ENCODE results near the gene MYO9A.

Gene MYO9A

GRCh38 chr15:72140088-72140487 is 22.1 kb upstream of the MYO9A start:
- Histone ChIP-seq H3K23ac (ENCODE audit: low read length) (no peak overlapping the region), H4K8ac (ENCODE audit: low read depth, low read length) (no peak overlapping the region), H3K27me3 (ENCODE audit: insufficient read depth, low read length) (no peaks in the 10 kb centered on the region), H2AK5ac (ENCODE audit: low read length) (no peak overlapping the region), H3K4me3 (ENCODE audit: low read depth, low read length) (no peak overlapping the region), H2BK120ac (ENCODE audit: insufficient read depth, low read length, poor library complexity) (no peak overlapping the region), H3K79me1 (ENCODE audit: low read length) (no peaks in the 10 kb centered on the region), H3K79me2 (ENCODE audit: control insufficient read depth, insufficient read depth, low read length, poor library complexity) (no peaks in the 10 kb centered on the region), H3K18ac (ENCODE audit: low read length) (no peak overlapping the region), H3K4me1 (ENCODE audit: control insufficient read depth in 1 of 2, insufficient read depth in 2 of 2, low read length in 2 of 2) (no peaks in the 10 kb centered on the region), H3K14ac (ENCODE audit: low read length) (no peak overlapping the region), H2BK5ac (ENCODE audit: low read depth, low read length, poor library complexity) (no peak overlapping the region), H3K27ac (ENCODE audit: low read depth, low read length) (no peak overlapping the region), H2BK12ac (ENCODE audit: low read length) (no peak overlapping the region), H4K12ac (ENCODE audit: low read depth, low read length) (no peak overlapping the region), H3K36me3 (ENCODE audit: control insufficient read depth in 1 of 2, insufficient read depth in 2 of 2, low read length in 2 of 2) (no peaks in the 10 kb centered on the region), H3K4ac (ENCODE audit: low read depth, low read length) (no peak overlapping the region), H3K9me3 (ENCODE audit: insufficient read depth, low read depth, low read length) (no peaks in the 10 kb centered on the region), H4K91ac (ENCODE audit: low read depth, low read length) (no peak overlapping the region), H3K4me2 (ENCODE audit: low read length) (no peak overlapping the region), H2AFZ (ENCODE audit: insufficient read depth, low read length, poor library complexity) (no peak overlapping the region), H3K9ac (ENCODE audit: low read length) (no peak overlapping the region)
- no CpG with 5 or more reads among the region's 3 CpGs for WGBS (ENCODE audit: extremely low coverage, insufficient coverage, insufficient read length)
- DNase-seq = no peak

- H3K9ac ChIP-seq (ENCODE audit: low read length) = no peak overlapping the region
- no peaks in the 10 kb centered on the region for H3K36me3 ChIP-seq (ENCODE audit: control insufficient read depth in 1 of 2, insufficient read depth in 2 of 2, low read length in 2 of 2)
- no peaks in the 10 kb centered on the region for H3K27me3 ChIP-seq (ENCODE audit: insufficient read depth, low read length)
- H3K79me1 ChIP-seq (ENCODE audit: low read length) = no peaks in the 10 kb centered on the region
- no peak overlapping the region for H2BK120ac ChIP-seq (ENCODE audit: insufficient read depth, low read length, poor library complexity)
- H3K4me1 ChIP-seq (ENCODE audit: control insufficient read depth in 1 of 2, insufficient read depth in 2 of 2, low read length in 2 of 2) = no peaks in the 10 kb centered on the region
- H3K4ac ChIP-seq (ENCODE audit: low read depth, low read length) = no peak overlapping the region
- H3K9me3 ChIP-seq (ENCODE audit: insufficient read depth, low read depth, low read length) = no peaks in the 10 kb centered on the region
- H3K23ac ChIP-seq (ENCODE audit: low read length) = no peak overlapping the region
- H2BK12ac ChIP-seq (ENCODE audit: low read length) = no peak overlapping the region
- no peak overlapping the region for H4K91ac ChIP-seq (ENCODE audit: low read depth, low read length)
- no peak overlapping the region for H3K4me3 ChIP-seq (ENCODE audit: low read depth, low read length)
- H3K18ac ChIP-seq (ENCODE audit: low read length) = no peak overlapping the region
- no peak overlapping the region for H2AK5ac ChIP-seq (ENCODE audit: low read length)
- no peak overlapping the region for H3K14ac ChIP-seq (ENCODE audit: low read length)
- DNase-seq = no peak
- no peak overlapping the region for H4K8ac ChIP-seq (ENCODE audit: low read depth, low read length)
- no peak overlapping the region for H3K27ac ChIP-seq (ENCODE audit: low read depth, low read length)
- no peak overlapping the region for H4K12ac ChIP-seq (ENCODE audit: low read depth, low read length)
- H3K4me2 ChIP-seq (ENCODE audit: low read length) = no peak overlapping the region
- H2AFZ ChIP-seq (ENCODE audit: insufficient read depth, low read length, poor library complexity) = no peak overlapping the region
- H3K79me2 ChIP-seq (ENCODE audit: control insufficient read depth, insufficient read depth, low read length, poor library complexity) = no peaks in the 10 kb centered on the region
- WGBS (ENCODE audit: extremely low coverage, insufficient coverage, insufficient read length) = no CpG with 5 or more reads among the region's 4 CpGs
- no peak overlapping the region for H2BK5ac ChIP-seq (ENCODE audit: low read depth, low read length, poor library complexity)
Measured at GRCh38 chr15:72139667-72140066, 21.7 kb upstream of the MYO9A start.

GRCh38 chr15:72136170-72137051 is 18.5 kb upstream of the MYO9A start:
- H2BK120ac ChIP-seq (ENCODE audit: insufficient read depth, low read length, poor library complexity) = no peak overlapping the region

GRCh38 chr15:72135719-72136118 is 17.8 kb upstream of the MYO9A start:
- no peak overlapping the region for H4K91ac ChIP-seq (ENCODE audit: low read depth, low read length)
- no peak overlapping the region for H4K8ac ChIP-seq (ENCODE audit: low read depth, low read length)
- H3K4ac ChIP-seq (ENCODE audit: low read depth, low read length) = no peak overlapping the region
- no peak overlapping the region for H3K9ac ChIP-seq (ENCODE audit: low read length)
- no peaks in the 10 kb centered on the region for H3K36me3 ChIP-seq (ENCODE audit: control insufficient read depth in 1 of 2, insufficient read depth in 2 of 2, low read length in 2 of 2)
- no peak overlapping the region for H2BK5ac ChIP-seq (ENCODE audit: low read depth, low read length, poor library complexity)
- H3K27me3 ChIP-seq (ENCODE audit: insufficient read depth, low read length) = no peaks in the 10 kb centered on the region
- no peaks in the 10 kb centered on the region for H3K4me1 ChIP-seq (ENCODE audit: control insufficient read depth in 1 of 2, insufficient read depth in 2 of 2, low read length in 2 of 2)
- WGBS (ENCODE audit: extremely low coverage, insufficient coverage, insufficient read length) = no CpG with 5 or more reads among the region's 2 CpGs
- H3K79me1 ChIP-seq (ENCODE audit: low read length) = no peaks in the 10 kb centered on the region
- no peak overlapping the region for H3K14ac ChIP-seq (ENCODE audit: low read length)
- H3K79me2 ChIP-seq (ENCODE audit: control insufficient read depth, insufficient read depth, low read length, poor library complexity) = no peaks in the 10 kb centered on the region
- H2BK12ac ChIP-seq (ENCODE audit: low read length) = no peak overlapping the region
- H3K18ac ChIP-seq (ENCODE audit: low read length) = no peak overlapping the region
- H2AK5ac ChIP-seq (ENCODE audit: low read length) = no peak overlapping the region
- H4K12ac ChIP-seq (ENCODE audit: low read depth, low read length) = no peak overlapping the region
- no peak overlapping the region for H3K4me2 ChIP-seq (ENCODE audit: low read length)
- H3K9me3 ChIP-seq (ENCODE audit: insufficient read depth, low read depth, low read length) = no peaks in the 10 kb centered on the region
- H2AFZ ChIP-seq (ENCODE audit: insufficient read depth, low read length, poor library complexity) = no peak overlapping the region
- no peak overlapping the region for H3K23ac ChIP-seq (ENCODE audit: low read length)
- no peak overlapping the region for H3K27ac ChIP-seq (ENCODE audit: low read depth, low read length)
- DNase-seq = no peak
- H3K4me3 ChIP-seq (ENCODE audit: low read depth, low read length) = no peak overlapping the region
- H2BK120ac ChIP-seq (ENCODE audit: insufficient read depth, low read length, poor library complexity) = no peak overlapping the region

More at GRCh38 chr15:72136170-72137051, 18.5 kb upstream of the MYO9A start:
- H4K8ac ChIP-seq (ENCODE audit: low read depth, low read length) = no peak overlapping the region
- H4K91ac ChIP-seq (ENCODE audit: low read depth, low read length) = no peak overlapping the region
- no peaks in the 10 kb centered on the region for H3K79me2 ChIP-seq (ENCODE audit: control insufficient read depth, insufficient read depth, low read length, poor library complexity)
- H2AK5ac ChIP-seq (ENCODE audit: low read length) = no peak overlapping the region
- no peak overlapping the region for H3K4ac ChIP-seq (ENCODE audit: low read depth, low read length)
- WGBS (ENCODE audit: extremely low coverage, insufficient coverage, insufficient read length) = no CpG with 5 or more reads among the region's 4 CpGs
- no peaks in the 10 kb centered on the region for H3K36me3 ChIP-seq (ENCODE audit: control insufficient read depth in 1 of 2, insufficient read depth in 2 of 2, low read length in 2 of 2)
- no peak for DNase-seq
- no peaks in the 10 kb centered on the region for H3K4me1 ChIP-seq (ENCODE audit: control insufficient read depth in 1 of 2, insufficient read depth in 2 of 2, low read length in 2 of 2)
- H3K14ac ChIP-seq (ENCODE audit: low read length) = no peak overlapping the region
- H3K79me1 ChIP-seq (ENCODE audit: low read length) = no peaks in the 10 kb centered on the region
- H3K27ac ChIP-seq (ENCODE audit: low read depth, low read length) = no peak overlapping the region
- H3K23ac ChIP-seq (ENCODE audit: low read length) = no peak overlapping the region
- H3K9ac ChIP-seq (ENCODE audit: low read length) = no peak overlapping the region
- H3K4me3 ChIP-seq (ENCODE audit: low read depth, low read length) = no peak overlapping the region
- H3K4me2 ChIP-seq (ENCODE audit: low read length) = no peak overlapping the region
- H2BK12ac ChIP-seq (ENCODE audit: low read length) = no peak overlapping the region
- H3K27me3 ChIP-seq (ENCODE audit: insufficient read depth, low read length) = no peaks in the 10 kb centered on the region
- no peak overlapping the region for H4K12ac ChIP-seq (ENCODE audit: low read depth, low read length)
- H2BK5ac ChIP-seq (ENCODE audit: low read depth, low read length, poor library complexity) = no peak overlapping the region
- H3K18ac ChIP-seq (ENCODE audit: low read length) = no peak overlapping the region
- H2AFZ ChIP-seq (ENCODE audit: insufficient read depth, low read length, poor library complexity) = no peak overlapping the region
- H3K9me3 ChIP-seq (ENCODE audit: insufficient read depth, low read depth, low read length) = no peaks in the 10 kb centered on the region
